ENCODE measurements around the gene LRCH1. TPM values are rescaled to one million over a fixed set of nuclear protein-coding genes. Genes with fewer than 3 reads are reported as not detected.

The LRCH1 gene
- total and polyA plus RNA-seq, 8 donors, result 16.1 to 30.5 (median 26.8) TPM

GRCh38 chr13:46527237-46527636 lies 25.7 kb upstream of the LRCH1 start:
- intact Hi-C loops (cut with DNase I), result no loop called here
- Histone ChIP-seq H3K4me1 (peaks cover 0 to 5% of the 10 kb centered on the region in 2 donors), H3K4me3 (no peak overlapping the region), H3K36me3 (no peaks in the 10 kb centered on the region), H3K27me3 (no peaks in the 10 kb centered on the region), H3K9me3 (no peaks in the 10 kb centered on the region), H3K27ac (no peak overlapping the region)
- ATAC-seq, result peak; percentile 21
- DNase-seq, result no peak
- TF ChIP-seq, protein P1, sequence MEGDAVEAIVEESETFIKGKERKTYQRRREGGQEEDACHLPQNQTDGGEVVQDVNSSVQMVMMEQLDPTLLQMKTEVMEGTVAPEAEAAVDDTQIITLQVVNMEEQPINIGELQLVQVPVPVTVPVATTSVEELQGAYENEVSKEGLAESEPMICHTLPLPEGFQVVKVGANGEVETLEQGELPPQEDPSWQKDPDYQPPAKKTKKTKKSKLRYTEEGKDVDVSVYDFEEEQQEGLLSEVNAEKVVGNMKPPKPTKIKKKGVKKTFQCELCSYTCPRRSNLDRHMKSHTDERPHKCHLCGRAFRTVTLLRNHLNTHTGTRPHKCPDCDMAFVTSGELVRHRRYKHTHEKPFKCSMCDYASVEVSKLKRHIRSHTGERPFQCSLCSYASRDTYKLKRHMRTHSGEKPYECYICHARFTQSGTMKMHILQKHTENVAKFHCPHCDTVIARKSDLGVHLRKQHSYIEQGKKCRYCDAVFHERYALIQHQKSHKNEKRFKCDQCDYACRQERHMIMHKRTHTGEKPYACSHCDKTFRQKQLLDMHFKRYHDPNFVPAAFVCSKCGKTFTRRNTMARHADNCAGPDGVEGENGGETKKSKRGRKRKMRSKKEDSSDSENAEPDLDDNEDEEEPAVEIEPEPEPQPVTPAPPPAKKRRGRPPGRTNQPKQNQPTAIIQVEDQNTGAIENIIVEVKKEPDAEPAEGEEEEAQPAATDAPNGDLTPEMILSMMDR (IDR thresholded peaks at IDR 0.05), result no peak

DNA sequence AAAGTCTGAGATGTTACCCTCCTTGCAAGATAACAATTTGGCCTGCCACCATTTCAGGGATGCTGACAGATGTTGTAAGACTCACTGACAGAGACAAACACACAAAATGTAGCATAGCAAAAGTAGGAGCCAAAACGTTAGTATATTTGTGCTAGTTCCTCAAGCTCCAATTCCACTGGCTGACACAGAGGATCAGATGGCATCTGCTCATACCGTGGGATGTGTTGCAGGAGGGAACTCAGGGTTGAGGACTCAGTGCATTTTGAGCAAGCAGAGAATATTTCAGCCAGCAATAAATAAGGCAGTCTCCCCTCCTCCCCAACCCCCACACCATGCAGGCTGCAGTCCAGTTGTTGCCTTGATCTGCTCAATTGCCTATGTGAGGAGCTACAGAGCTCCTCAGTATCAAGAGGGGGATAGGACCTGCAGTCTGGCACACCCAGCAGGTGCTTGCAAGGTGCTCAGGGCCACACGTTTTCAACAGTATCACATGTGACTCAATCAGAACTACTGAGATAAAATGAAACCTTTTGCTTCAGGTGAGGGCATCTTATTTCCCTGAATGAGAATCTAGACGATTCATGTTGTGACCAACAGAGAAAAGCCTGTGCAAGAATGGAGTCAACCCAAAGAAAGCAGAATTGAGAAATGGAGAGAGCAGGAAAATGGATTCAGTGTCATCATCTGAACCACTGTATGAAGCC lies 23.6 kb upstream of the LRCH1 start:
- H3K27me3 ChIP-seq, result no peaks in the 10 kb centered on the region
- TF ChIP-seq, protein P1 (IDR thresholded peaks at IDR 0.05), result no peak
- intact Hi-C loops (cut with DNase I), result no loop called here
- H3K27ac ChIP-seq, result no peak overlapping the region
- no peak for DNase-seq
- H3K9me3 ChIP-seq, result no peaks in the 10 kb centered on the region
- H3K4me1 ChIP-seq, result peaks cover 0 to 3% of the 10 kb centered on the region in 2 donors
- H3K36me3 ChIP-seq, result no peaks in the 10 kb centered on the region
- ATAC-seq, result no peak
- no peak overlapping the region for H3K4me3 ChIP-seq

DNA sequence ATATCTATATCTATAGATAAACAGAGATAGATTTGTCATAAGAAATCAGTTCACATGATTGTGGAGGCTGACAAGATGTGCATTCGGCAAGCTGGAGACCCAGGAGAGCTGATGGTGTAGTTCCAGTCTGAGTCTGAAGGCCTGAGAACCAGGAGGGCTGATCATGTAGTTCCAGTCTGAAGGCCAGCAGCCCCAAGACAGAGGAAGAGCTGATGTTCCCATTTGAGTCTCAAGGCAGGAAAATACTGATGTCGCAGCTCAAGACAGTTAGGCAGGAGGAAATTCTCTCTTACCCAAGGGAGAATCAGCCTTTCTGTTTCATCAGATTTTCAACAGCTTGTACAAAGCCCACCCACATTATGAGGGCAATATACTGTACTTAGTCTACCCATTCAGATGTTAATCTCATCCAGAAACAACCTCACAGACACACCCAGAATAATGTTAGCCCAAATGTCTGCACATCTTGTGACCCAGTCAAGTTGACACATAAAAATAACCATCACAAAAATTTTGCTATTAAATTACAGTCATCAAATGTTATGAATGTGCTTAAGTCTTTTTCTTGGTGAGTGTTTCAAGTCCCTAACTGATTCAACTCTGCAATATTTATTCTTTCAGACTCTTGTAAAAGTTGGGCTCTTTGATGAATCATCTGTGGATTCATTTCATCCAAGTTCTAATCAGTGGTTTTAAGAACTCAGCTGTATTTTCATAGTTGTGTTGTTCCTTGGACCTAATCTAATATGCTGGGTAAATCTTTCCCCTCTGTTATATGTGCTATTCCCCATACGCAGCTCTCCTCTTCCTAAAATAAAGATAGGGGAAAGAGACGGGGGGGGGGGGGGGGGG lies 22.7 kb upstream of the LRCH1 start:
- H3K27ac ChIP-seq, result no peak overlapping the region
- ATAC-seq, result peak; percentile 64

DNA sequence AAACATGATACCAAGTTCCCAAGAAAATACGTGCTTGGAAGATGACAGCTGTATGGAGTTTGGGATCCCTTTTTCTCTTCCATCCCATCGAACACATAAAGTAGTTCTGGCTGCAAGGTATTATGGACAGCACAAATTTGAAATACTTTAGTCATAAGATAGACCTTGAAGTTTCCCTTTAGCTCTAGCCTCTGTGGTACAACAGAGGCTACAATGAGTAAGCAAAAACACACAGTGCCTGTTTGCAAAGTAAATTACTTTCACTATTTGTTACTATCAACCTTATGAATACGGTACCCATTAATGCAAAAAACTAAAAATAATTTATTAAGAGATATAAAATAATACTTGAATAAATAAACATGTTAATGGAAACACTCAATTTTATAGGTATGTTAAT lies 21.0 kb upstream of the LRCH1 start:
- no peak for DNase-seq
- H3K27me3 ChIP-seq, result no peaks in the 10 kb centered on the region
- no peak overlapping the region for H3K4me3 ChIP-seq
- no peaks in the 10 kb centered on the region for H3K36me3 ChIP-seq
- intact Hi-C loops (cut with DNase I), result no loop called here
- peaks cover 0 to 3% of the 10 kb centered on the region in 2 donors for H3K4me1 ChIP-seq
- H3K27ac ChIP-seq, result no peak overlapping the region
- TF ChIP-seq, protein P1 (IDR thresholded peaks at IDR 0.05), result no peak
- no peak for ATAC-seq
- no peaks in the 10 kb centered on the region for H3K9me3 ChIP-seq

More for the DNA sequence above, 22.7 kb upstream of the LRCH1 start:
- no peaks in the 10 kb centered on the region for H3K36me3 ChIP-seq
- TF ChIP-seq, protein P1 (IDR thresholded peaks at IDR 0.05), result no peak
- H3K4me1 ChIP-seq, result peaks cover 0 to 3% of the 10 kb centered on the region in 2 donors
- no peaks in the 10 kb centered on the region for H3K27me3 ChIP-seq
- intact Hi-C loops (cut with DNase I), result no loop called here
- H3K9me3 ChIP-seq, result no peaks in the 10 kb centered on the region
- H3K4me3 ChIP-seq, result no peak overlapping the region
- DNase-seq, result no peak

DNA sequence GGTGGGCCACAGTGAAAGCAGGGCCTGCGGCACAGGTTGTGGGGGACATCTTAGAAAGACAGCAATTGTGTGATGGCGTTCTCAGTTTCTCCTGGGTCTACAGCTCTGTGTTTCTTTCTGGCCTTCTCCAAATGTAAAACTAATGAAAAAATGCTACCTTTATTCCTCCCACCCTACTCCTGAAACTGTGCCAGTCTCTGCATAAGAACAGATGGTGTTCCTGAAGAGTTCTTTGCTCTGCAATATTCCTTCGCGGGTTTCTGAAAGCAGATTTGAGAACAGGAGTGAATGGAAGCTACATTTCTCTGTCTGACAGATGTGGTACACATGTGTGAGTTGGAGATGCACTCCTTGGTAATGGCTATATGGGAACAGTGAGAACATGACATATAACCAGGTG lies 18.0 kb upstream of the LRCH1 start:
- Histone ChIP-seq H3K27me3 (no peaks in the 10 kb centered on the region), H3K9me3 (no peaks in the 10 kb centered on the region), H3K4me3 (no peak overlapping the region), H3K4me1 (peaks cover 0 to 3% of the 10 kb centered on the region in 2 donors), H3K27ac (no peak overlapping the region), H3K36me3 (no peaks in the 10 kb centered on the region)
- intact Hi-C loops (cut with DNase I), result no loop called here
- ATAC-seq, result no peak
- TF ChIP-seq, protein P1 (IDR thresholded peaks at IDR 0.05), result no peak
- no peak for DNase-seq

All from left lung (tissue), 10 donors.